Measurements from ENCODE around the gene EEF2.

Gene EEF2

GRCh38 chr19:3983936-3984583, 1.2 kb downstream of the EEF2 start:
- no peak for DNase-seq

GRCh38 chr19:3983542-3983914, 1.7 kb downstream of the EEF2 start:
- no peak for DNase-seq

- DNase-seq, result no peak
These were observed 2.3 kb downstream of the EEF2 start for GRCh38 chr19:3982701-3983541.

- no peak for DNase-seq
These were observed 3.3 kb downstream of the EEF2 start for GRCh38 chr19:3981736-3982681.

GRCh38 chr19:3981373-3981735, 3.9 kb downstream of the EEF2 start:
- DNase-seq, result no peak

- DNase-seq, result no peak
These were observed 4.7 kb downstream of the EEF2 start for GRCh38 chr19:3980353-3981251.

- no peak for DNase-seq
These were observed 5.5 kb downstream of the EEF2 start for GRCh38 chr19:3979674-3980352.

- DNase-seq, result no peak
These were observed 6.0 kb downstream of the EEF2 start for GRCh38 chr19:3979289-3979673.

GRCh38 chr19:3978145-3978544, 7.1 kb downstream of the EEF2 start:
- DNase-seq, result no peak

- no peak for DNase-seq
These were observed 7.8 kb downstream of the EEF2 start for GRCh38 chr19:3977242-3978143.

GRCh38 chr19:3976495-3977241, 8.6 kb downstream of the EEF2 start:
- DNase-seq, result no peak

GRCh38 chr19:3975637-3976087, 9.6 kb downstream of the EEF2 start:
- no peak for DNase-seq

- no peak for DNase-seq
These were observed 10.1 kb downstream of the EEF2 start for GRCh38 chr19:3975144-3975543.

- DNase-seq, result peak; percentile 99
These were observed 14.3 kb downstream of the EEF2 start, which contains the start of gene DAPK3 for GRCh38 chr19:3970808-3971598. Gene DAPK3 (minus strand): TSS chr19:3971099. CDS start chr19:3969735, 1,364 bp downstream.

- no peak for DNase-seq
These were observed 14.9 kb downstream of the EEF2 start for GRCh38 chr19:3970313-3970807.

GRCh38 chr19:3969435-3970312, 15.6 kb downstream of the EEF2 start:
- peak; percentile 48 for DNase-seq

Measured in hematopoietic multipotent progenitor cell treated with erythropoietin and hydrocortisone succinate and interleukin-3 and kit ligand, for 6 days (in vitro differentiated cells).